HL-60 (cell line): ENCODE measurements around the gene TRIM17.

ENCODE experiments used
- GABPA ChIP-seq: IDR thresholded peaks from 2 replicates; pipeline ENCODE4 v1.6.1; 2012; ENCODE audit warnings: low read depth
- POLR2AphosphoS5 ChIP-seq: IDR thresholded peaks from 2 replicates; pipeline ENCODE4 v1.6.1; 2012; ENCODE audit warnings: low read depth
- SPI1 ChIP-seq: IDR thresholded peaks from 2 replicates; pipeline ENCODE4 v1.6.1; 2012; ENCODE audit warnings: low read depth, mild to moderate bottlenecking, borderline replicate concordance
- TF ChIP-seq, protein P1 (sequence below): IDR thresholded peaks from one replicate; pipeline ENCODE4 v1.5.1; 2011; ENCODE audit warnings: low read length, control low read depth, inconsistent platforms; ENCODE audit not compliant: insufficient read depth
- TF ChIP-seq, protein P2 (sequence below): IDR thresholded peaks from 2 replicates; pipeline ENCODE4 v1.6.1; 2012; ENCODE audit warnings: low read depth; ENCODE audit not compliant: insufficient replicate concordance

DNA sequence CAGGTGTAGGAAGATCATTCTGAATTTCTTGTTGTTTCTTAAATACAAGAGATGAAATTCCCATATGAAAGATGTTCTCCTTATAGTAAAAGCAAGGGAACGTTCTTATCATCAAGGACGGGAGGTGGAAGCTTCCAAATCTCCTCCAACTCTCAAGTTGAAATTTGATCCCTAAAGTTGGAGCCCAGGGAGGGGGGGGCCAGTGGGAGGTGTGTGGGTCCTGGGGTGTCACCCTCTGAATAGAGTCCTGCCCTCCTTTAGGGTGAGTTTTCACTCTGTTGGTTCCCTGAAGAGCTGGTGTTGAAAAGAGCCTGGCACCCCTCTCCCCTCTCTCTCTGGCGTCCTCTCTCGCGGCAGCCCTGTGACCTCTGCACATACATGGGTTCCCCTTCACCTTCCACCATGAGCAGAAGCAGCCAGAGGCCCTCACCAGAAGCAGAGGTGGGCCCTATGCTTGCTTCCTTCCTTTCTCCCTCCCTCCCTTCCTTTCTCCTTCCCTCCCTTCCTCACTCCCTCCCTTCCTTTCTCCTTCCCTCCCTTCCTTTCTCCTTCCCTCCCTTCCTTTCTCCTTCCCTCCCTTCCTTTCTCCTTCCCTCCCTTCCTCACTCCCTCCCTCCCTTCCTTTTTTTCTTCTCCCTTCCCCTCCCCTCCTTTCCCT, 10.0 kb upstream of the TRIM17 start:
- TF ChIP-seq, protein P1, sequence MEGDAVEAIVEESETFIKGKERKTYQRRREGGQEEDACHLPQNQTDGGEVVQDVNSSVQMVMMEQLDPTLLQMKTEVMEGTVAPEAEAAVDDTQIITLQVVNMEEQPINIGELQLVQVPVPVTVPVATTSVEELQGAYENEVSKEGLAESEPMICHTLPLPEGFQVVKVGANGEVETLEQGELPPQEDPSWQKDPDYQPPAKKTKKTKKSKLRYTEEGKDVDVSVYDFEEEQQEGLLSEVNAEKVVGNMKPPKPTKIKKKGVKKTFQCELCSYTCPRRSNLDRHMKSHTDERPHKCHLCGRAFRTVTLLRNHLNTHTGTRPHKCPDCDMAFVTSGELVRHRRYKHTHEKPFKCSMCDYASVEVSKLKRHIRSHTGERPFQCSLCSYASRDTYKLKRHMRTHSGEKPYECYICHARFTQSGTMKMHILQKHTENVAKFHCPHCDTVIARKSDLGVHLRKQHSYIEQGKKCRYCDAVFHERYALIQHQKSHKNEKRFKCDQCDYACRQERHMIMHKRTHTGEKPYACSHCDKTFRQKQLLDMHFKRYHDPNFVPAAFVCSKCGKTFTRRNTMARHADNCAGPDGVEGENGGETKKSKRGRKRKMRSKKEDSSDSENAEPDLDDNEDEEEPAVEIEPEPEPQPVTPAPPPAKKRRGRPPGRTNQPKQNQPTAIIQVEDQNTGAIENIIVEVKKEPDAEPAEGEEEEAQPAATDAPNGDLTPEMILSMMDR: no peak
- TF ChIP-seq, protein P2, sequence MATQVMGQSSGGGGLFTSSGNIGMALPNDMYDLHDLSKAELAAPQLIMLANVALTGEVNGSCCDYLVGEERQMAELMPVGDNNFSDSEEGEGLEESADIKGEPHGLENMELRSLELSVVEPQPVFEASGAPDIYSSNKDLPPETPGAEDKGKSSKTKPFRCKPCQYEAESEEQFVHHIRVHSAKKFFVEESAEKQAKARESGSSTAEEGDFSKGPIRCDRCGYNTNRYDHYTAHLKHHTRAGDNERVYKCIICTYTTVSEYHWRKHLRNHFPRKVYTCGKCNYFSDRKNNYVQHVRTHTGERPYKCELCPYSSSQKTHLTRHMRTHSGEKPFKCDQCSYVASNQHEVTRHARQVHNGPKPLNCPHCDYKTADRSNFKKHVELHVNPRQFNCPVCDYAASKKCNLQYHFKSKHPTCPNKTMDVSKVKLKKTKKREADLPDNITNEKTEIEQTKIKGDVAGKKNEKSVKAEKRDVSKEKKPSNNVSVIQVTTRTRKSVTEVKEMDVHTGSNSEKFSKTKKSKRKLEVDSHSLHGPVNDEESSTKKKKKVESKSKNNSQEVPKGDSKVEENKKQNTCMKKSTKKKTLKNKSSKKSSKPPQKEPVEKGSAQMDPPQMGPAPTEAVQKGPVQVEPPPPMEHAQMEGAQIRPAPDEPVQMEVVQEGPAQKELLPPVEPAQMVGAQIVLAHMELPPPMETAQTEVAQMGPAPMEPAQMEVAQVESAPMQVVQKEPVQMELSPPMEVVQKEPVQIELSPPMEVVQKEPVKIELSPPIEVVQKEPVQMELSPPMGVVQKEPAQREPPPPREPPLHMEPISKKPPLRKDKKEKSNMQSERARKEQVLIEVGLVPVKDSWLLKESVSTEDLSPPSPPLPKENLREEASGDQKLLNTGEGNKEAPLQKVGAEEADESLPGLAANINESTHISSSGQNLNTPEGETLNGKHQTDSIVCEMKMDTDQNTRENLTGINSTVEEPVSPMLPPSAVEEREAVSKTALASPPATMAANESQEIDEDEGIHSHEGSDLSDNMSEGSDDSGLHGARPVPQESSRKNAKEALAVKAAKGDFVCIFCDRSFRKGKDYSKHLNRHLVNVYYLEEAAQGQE: no peak
- no peak for TF ChIP-seq GABPA
- TF ChIP-seq POLR2AphosphoS5: no peak
- no peak for TF ChIP-seq SPI1
